Kidney glomerular epithelial cell (primary cell): ENCODE measurements around the gene AFAP1.

ENCODE experiments used
- DNase-seq: peaks from one replicate; lab custom pipeline; 2025; lab: John Stamatoyannopoulos, UW

AFAP1 gene

DNA sequence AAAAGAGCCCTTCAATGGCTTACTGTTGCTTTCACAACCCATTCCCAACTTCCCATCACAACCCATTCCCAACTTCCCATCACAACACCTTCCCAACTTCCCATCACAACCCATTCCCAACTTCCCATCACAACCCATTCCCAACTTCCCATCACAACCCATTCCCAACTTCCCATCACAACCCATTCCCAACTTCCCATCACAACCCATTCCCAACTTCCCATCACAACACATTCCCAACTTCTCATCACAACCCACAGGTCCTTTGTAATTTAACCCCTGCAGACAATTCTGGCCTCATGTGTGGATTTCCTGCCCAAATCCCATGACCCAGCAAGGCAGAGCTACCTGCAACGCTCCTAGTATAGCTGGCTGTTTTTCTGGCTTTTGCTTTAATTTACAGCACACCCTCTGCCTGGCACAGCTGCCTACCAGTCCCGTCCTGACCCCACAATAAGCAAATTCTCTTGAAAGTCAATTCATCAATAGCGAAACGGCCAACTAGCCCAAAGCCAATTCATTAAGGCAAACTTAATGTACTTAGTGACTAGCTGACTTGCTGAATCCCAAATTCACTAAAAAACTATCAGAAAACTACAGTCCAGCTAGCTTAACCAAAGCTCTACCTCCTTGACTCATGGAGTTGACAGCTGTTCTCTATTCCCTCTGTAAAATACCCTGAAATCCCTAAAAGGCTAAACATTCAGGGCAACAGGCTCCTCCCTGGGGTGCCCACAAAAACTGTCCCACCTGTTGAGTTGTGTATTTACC lies 75.6 kb downstream of the AFAP1 start:
- DNase-seq = no peak

DNA sequence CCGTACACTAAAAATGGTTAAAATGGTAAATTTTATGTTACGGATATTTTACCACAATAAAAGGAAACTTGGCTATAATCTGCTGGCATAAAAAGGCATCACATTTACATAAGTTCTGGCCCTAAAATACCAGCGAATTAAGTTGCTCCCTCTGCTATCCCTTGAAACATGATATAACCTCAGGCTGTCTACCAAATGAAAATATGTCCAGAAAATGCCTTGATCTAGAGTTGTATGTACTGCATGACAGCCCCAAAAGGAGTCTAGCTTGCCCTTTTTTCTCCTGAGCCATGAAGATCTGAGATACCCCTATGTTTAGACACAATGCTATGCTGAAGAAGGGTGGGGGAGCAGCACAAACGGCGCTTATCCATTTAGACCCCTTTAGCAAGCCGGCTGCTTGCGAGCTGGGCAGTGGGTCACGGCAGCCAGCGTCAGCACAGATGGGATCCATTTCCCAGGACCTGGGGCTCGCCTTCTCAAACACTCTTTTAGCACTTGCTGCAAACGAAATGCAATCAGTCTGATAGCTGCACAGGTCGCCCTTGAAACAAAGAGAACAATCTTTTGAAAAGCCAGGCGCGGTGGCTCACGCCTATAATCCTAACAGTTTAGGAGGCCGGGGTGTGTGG lies 77.0 kb downstream of the AFAP1 start:
- DNase-seq = no peak

DNA sequence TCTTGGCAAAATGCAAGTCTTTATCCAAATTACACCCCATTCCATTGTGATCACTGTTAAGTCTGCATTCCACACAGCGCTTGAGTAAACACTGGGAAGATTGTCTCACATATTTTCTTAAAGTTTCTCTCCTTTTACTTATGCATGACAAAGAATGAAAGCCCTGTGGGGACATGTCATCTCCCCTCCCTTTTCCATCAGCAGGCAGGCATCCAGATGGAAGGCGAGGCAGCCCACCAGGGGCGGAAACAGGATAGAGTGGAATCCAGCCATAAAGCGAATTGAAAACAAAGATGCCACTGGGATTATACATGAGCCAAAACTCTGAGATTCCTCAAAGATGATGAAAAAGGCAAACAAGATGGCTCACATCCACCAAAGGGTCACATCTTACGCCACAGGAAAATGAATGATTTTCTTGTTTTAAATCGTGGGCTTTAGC lies 78.2 kb downstream of the AFAP1 start:
- DNase-seq = peak; percentile 87

DNA sequence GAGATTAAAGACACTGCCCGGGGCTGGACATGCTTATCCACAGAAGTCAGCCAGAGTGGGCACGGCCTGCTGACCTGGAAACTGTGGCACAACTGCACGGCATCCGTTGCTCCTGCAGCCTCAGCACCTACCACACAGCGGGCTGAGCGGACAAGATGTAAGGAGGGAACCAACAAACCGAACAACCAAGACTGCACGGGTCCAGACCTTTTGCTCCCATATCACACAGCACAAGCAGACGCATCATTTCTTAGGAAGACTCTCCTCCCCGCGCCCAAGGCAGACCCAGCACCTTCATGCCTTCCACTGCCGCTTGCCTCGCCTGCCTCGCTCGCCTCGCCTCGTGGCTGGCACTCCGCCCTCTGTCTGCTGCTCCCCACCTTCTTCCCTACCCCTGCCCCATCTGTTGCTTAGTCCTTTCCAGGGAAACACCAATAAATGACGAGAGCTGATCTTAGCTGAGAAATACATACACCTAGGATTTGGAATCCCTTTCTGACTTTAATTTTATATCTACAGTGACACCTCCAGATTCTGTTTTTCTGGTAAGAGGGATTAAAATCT lies 79.0 kb downstream of the AFAP1 start:
- no peak for DNase-seq

DNA sequence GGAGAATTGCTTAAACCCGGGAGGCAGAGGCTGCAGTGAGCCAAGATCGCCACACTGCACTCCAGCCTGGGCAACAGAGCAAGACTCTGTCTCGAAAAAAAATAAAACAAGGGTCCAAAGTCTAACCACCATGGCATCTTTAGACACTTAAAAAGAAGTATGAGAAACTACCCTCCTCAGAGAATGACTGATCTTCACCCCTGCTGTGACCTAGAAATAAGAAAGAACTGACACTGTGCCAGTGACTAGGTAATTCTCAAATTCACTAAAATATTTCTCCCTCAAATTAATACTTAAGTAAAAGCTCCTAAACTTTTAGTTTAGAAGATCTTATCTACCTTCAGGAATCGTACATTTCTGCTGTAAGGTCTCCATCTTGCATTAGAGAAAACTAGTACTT lies 80.3 kb downstream of the AFAP1 start:
- DNase-seq = no peak

DNA sequence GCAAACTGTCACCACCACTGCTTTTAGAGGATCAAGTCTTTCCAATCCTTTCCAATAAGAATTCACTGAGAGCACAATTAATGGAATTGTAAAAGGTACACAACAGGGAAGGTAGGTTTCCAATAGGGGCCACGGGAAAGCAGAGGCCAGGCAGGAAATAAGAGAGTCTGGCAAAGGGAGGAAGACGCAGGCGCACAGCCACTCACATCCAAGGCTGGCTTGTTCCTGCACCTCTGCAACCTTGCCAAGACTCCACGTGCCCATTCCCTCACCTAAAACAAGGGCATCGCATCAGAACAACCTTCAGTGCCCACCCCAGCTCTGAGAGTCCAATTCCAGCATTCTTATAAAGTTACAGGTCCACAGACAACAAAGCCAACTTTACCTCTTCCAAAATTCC lies 81.2 kb downstream of the AFAP1 start:
- DNase-seq = no peak

DNA sequence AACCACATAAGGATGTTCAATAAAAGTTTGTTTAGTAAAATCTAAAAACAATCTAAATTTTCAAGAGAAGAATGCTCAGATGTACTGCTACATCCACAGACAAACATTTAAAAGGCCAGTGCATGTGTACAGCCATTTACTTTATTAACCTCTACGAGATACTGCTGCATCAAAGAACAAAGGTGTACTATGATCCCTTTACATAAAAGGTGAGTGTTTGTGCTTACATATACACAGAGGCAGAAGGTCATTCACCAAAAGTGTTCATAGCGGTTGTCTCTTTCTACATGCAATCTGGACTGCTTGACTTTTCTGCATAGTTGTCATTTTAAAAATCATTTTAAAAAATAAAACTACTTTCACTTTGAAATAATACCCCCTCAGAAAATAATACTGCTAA lies 81.7 kb downstream of the AFAP1 start:
- no peak for DNase-seq

DNA sequence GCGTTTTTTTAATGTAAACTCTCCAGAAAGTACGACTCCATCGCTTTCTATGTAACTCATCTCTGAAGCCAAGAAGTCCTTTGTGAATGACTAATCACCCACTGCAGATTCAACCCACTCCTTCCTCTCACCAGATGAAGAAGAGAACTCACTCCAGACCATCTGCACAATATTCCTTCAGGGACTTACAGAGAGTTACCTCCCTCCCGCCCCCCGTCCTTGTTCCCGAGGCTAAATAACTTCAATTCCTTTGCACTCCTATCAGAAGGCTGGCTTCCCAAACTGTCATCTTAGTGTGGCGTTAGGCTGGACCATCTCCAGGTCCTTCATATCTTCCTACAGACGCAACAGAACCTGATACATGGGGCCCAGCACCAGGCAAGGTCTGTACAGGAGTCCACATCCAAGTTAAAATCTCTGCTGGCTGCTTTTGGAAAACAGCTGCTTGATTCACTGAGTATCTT lies 82.4 kb downstream of the AFAP1 start:
- DNase-seq = peak; percentile 34

DNA sequence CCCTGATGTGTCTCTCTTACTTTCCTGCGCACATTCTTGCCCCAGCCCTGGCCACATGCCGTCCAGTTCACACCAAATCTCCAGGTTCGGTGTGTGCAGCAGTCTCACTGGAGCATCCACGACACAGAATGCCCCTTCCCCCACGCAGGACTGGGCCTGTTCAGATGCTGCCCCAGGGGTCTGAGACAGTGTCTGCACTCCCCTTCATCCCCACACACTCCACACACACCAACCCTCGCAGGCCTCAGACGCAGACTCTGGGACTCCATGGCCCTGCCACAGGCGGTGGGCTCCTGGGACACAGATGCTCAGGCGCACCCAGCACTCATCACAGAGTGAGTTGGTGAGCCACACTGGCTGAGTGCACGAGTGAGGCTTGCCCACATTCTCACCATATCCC lies 83.9 kb downstream of the AFAP1 start:
- no peak for DNase-seq

DNA sequence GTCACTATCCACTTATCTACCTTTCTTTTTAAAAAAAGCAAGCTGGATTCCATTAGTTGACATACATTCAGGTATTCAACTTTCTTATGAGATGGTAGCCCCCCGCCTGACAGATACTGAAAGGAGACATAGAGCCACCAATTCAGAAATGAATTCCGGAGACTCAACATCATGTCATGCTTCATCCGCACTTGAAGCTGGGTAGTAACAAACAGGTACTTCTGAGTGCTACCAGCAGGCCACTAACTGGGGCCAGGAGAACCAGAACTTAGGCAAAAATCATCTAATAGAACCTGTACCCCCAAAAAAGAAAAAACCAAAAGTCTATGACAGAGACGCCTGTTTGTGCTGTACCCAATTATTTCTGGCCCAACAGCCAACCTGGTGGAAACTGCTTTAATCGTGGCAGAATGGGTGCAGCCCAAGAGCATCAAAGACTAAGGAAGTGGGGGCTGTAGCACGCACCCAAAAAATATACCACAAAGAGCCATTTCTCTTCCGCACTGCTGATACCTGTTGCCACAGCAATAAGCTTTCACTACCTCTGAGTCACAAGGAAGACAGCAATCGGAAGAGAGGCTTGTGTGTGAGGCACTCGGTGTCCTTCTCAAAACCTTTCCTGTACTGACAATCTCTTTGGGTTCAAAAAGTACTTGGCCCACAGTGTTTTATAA lies 84.8 kb downstream of the AFAP1 start:
- no peak for DNase-seq

DNA sequence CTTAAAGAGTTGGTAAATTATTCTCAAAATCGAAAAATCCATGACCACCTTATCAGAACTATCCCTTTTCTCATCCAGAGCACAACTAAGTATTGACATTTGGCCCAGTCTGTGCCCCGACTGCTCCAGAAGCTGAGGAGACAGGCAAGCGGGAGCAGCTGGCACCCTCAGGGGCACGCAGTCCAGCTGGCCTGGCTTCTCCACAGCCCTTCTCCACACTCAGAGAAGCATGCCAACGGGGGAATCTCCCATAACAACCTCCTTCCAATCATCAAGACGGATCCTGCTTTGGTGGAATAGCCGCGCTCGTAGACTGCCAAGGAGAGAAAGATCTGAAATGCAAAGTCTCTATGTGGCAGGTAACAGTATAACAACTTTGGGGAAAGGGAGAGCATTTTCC lies 85.4 kb downstream of the AFAP1 start:
- no peak for DNase-seq

DNA sequence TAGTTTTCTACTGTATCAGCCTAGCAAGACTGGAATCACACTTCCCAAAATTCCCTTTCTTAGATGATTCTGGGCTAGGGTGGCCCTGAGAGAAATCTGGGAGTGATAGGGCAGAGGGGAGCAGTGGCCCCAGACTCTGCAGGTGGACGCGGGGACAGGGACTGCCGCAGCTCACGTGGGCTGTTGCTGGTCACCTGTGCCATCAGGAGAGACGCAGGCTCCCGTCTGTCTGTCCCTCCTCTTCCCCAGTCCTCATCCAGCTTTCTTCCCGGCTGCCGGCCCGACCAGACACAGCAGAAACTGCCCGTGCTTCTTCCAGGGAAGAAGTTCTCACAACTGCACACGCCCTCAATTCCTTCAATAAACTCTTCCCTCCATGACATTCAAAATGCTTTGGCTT lies 86.4 kb downstream of the AFAP1 start:
- DNase-seq = no peak

DNA sequence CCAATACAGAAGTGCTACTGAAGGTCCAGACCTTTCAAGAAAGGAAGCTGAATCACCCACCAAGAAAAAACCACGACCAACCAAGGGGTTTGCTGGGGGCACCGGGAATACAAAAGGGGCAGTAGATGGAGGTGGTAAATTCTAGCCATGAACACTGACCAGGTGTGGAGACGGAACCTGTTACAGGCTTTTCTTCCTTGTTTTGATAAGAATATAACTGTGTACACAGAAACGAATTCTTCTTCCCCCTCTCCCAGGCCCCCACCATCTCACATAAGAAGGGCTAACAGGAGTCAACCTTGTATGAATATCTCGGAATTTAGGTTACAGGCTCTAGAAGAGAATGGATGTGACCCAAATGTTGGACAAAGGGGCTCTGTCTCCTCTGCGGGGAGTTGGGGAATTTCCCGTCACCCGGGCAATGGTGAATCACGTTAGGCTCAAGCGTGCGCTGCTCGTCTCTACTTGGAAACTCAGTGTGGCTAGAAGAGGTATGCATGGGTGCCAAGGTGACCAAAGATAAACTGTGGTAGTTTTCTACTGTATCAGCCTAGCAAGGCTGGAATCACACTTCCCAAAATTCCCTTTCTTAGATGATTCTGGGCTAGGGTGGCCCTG lies 87.0 kb downstream of the AFAP1 start:
- peak; percentile 84 for DNase-seq

DNA sequence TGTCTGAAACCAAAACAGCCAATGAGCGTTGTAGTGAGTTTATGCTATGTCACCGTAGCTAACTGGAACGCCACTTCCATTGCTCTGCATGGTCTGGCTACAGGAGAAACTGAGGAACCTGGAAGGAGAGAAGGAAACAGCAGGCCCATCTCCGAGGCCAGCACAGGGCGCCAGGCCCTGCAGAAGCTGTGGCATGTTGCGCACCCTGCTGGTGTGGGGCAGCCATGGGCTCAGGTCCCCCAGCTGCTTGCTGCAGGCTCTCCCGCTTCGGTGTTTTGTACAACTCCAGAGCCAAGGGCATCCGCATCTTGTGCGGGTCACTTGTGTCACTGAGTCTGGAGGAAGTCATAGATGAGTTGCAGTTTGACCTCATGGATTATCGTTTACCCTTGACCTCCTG lies 89.2 kb downstream of the AFAP1 start:
- no peak for DNase-seq

DNA sequence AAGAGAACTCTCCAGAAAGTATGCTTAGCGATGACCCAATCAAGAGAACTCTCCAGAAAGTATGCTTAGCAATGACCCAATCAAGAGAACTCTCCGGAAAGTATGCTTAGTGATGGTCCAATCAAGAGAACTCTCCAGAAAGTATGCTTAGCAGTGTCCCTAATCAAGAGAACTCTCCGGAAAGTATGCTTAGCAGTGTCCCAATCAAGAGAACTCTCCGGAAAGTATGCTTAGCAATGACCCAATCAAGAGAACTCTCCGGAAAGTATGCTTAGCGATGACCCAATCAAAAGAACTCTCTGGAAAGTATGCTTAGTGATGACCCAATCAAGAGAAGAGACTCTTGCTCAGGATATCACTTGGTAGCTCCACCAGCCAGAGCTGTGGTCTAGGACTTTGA lies 92.5 kb downstream of the AFAP1 start:
- DNase-seq = no peak

DNA sequence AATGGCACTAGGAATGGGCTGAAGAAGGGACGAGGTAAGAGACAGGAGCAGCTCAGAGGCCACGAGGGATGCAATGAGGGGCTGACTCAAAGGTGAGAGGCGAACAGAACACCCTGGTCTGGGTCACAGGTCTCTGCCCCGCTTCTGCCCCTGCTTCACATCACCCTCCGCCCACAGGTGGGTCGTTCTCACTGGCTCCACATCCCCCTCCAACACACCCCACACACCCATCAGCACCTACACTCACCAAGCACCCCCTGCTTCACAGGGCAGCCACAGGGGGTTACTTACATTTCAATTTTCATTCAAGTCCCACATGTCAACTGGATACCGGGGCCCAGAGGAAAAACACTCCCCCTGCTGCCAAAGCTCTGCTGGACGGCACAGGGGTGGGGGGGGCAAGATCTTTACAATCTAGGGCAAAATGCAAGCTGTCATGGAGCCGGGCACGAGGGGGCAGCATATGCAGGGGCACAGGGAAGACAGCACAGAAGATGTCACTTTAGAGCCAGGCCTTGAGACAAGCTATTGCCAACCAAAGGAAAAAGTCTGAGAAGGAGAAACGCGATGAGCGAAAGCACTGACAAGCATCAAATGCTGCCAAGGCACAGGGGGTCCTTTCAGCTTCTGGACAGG lies 94.0 kb downstream of the AFAP1 start:
- DNase-seq = no peak

DNA sequence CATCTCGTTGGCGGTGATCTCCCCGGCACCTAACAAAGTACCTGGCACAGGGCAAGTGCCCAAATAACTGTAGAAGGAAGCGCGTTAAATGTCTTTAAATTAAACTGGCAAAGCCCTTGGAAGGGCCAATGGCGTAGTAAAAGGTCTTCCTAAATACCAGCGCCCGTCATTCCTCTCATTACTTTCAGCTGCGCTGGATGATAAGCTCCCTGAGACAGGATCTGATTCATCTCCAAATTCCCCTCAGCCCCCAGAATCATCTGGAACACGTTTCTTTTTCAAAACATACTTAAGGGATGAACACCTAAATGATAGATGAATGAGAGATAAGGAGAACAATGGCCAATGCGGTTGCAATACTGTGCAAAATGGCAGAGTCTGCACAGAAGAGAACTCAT lies 95.1 kb downstream of the AFAP1 start:
- DNase-seq = peak; percentile 85

DNA sequence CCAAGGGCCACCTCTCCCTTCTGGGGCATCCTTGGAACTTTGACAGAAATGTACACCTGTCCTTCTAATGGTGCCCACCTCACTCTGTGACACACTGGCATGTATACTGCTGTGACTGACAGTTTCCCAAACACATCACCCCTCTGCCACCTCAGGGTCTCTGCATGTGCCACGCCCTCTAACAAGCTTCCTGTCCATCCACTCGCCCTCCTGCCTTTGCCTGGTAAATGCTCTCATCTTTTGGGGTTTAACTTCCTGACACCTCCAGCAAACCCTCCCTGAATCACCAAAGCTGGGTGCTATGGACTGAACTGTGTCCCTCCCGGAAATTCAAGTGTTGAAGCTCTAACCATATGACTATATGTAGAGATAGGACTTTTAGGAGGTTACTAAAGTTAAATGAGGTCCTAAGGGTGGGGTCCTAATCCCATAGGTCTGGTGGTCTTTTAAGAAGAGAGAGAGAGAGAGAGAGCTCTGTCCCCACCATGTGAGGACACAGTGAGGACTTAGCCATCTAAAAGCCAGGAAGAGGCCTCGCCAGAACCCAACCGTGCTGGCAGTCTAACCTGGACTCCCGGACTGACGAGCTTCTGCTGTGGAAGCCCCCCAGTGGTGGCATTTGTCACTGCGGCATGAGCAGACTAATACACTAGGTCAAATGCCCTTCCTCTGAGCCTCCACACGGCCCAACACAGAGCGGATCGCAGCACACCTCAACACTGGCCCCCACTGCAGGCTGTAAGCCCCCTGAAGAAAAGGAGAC lies 95.6 kb downstream of the AFAP1 start:
- DNase-seq = no peak

DNA sequence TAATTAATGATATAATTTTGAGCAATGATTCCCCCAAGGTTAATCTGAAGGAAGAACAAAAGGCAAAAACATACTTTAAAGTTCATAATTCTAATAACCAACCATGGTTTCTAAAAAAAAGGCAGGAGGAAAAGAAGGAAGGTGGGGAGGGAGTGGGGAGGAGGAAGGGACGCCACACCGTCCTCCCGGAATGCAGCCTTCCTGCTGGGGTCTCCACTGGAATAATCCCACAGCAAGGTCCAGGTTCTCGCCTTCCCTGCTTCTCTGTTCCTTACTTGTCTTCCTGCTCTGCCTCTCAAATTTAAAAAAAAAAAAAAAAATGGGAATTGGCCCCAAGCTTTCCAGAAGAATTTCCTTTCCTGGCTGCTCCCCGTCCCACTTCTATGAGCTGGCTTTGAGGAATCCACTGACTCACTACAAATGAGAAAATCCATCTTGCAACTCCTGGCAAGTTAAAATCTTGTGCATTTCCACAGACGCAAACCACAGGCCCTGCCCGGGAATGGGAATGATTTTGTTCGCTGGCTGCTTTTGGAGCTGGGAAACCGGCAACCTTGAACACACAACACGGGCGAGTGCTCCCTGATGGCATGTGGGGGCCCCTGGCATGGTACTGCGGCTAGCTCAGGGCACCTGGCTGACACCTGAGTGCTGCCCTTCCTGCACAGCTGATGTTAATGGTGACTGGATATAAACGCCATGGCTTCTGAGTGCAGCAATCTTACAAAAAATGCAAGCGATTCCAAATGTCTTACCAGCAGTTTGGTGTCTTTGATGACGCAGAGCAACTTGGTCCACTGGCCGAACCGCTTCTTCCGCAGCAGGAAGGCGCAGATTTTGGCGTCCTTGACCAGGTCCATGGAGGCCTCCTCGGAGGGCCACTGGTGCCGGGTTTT lies 97.0 kb downstream of the AFAP1 start:
- DNase-seq = peak; percentile 95

DNA sequence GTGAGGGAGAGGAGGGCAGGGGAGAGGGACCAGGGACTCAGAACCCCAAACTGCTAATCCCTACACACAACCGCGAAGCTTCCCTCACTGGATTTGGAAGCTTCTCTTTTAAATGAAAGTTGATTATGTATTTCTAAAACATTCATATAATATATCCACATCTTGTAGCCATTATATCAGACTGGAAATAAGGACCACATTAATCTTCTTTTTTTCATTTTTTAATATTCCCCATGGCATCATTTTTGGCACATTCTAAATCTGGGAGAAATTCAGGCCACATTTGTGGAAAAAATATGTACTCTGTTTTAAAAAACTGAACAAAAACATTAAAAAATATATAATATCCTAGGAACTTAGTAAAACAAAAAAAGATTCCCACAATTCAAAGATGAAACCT lies 97.8 kb downstream of the AFAP1 start:
- DNase-seq = no peak
